HepG2 (cell line): Measurements from ENCODE around the gene RPLP2. TPM values are rescaled to one million over a fixed set of nuclear protein-coding genes. Genes with fewer than 3 reads are reported as not detected.

Experiments
- CEBPZ ChIP-seq: IDR thresholded peaks from 2 replicates; pipeline ENCODE4 v1.6.1; 2012; ENCODE audit warnings: low read length, improper control_type of control experiment
- E2F1 ChIP-seq: sonication (generic); formaldehyde crosslinking; IDR thresholded peaks from 2 replicates; pipeline ENCODE4 v1.5.0; 2020; ENCODE audit warnings: missing genetic modification reagents
- ERF ChIP-seq: IDR thresholded peaks from 2 replicates; pipeline ENCODE4 v1.6.1; 2018; ENCODE audit warnings: missing biosample characterization, missing genetic modification reagents
- FOXK2 ChIP-seq: fragments of 450-650 bp; IDR thresholded peaks from 2 replicates; pipeline ENCODE4 v1.6.1; 2016
- HNRNPH1 ChIP-seq: fragments of 200-400 bp; formaldehyde crosslinking; optimal IDR thresholded peaks from 2 replicates; pipeline ENCODE3; 2017; ENCODE audit warnings: mild to moderate bottlenecking, low read depth, low read length
- IRF9 ChIP-seq: sonication (generic); formaldehyde crosslinking; IDR thresholded peaks from 2 replicates; pipeline ENCODE4 v1.8.0; 2022; ENCODE audit warnings: missing genetic modification reagents, mild to moderate bottlenecking, borderline replicate concordance
- KDM1A ChIP-seq: IDR thresholded peaks from 2 replicates; pipeline ENCODE4 v1.6.1; 2016; ENCODE audit warnings: missing compliant biosample characterization
- KDM5A ChIP-seq: fragments of 200-600 bp; sonication (generic); IDR thresholded peaks from 2 replicates; pipeline ENCODE4 v1.7.0; 2018; ENCODE audit warnings: antibody characterized with exemption, mild to moderate bottlenecking, low read length, borderline replicate concordance
- NCOA1 ChIP-seq: sonication (generic); formaldehyde crosslinking; IDR thresholded peaks from 2 replicates; pipeline ENCODE4 v1.9.0; 2021; ENCODE audit warnings: missing genetic modification reagents
- NR2F2 ChIP-seq: IDR thresholded peaks from 2 replicates; pipeline ENCODE4 v1.6.1; 2012; ENCODE audit warnings: low read depth, inconsistent platforms, borderline replicate concordance
- PBX2 ChIP-seq: IDR thresholded peaks from 2 replicates; pipeline ENCODE4 v1.6.1; 2016; ENCODE audit warnings: control low read depth
- REPIN1 ChIP-seq: sonication (generic); formaldehyde crosslinking; IDR thresholded peaks from 2 replicates; pipeline ENCODE4 v1.8.0; 2022; ENCODE audit warnings: missing genetic modification reagents, low read depth, mild to moderate bottlenecking, borderline replicate concordance
- TEAD3 ChIP-seq: optimal IDR thresholded peaks from 2 replicates; pipeline ENCODE3; 2016; ENCODE audit warnings: borderline replicate concordance
- ZNF20 ChIP-seq: sonication (generic); formaldehyde crosslinking; IDR thresholded peaks from 2 replicates; pipeline ENCODE4 v1.4.0; 2020; ENCODE audit warnings: mild to moderate bottlenecking, moderate library complexity, missing genetic modification reagents
- ZNF501 ChIP-seq: sonication (generic); formaldehyde crosslinking; IDR thresholded peaks from 2 replicates; pipeline ENCODE4 v1.5.1; 2020; ENCODE audit warnings: mild to moderate bottlenecking, moderate library complexity, missing genetic modification reagents
- ZNF552 ChIP-seq: sonication (generic); formaldehyde crosslinking; IDR thresholded peaks from 2 replicates; pipeline ENCODE4 v1.9.0; 2022; ENCODE audit warnings: missing genetic modification reagents, mild to moderate bottlenecking, borderline replicate concordance
- ZNF629 ChIP-seq: sonication (generic); formaldehyde crosslinking; conservative IDR thresholded peaks from 2 replicates; pipeline ENCODE4 v1.5.0; 2020; ENCODE audit warnings: missing genetic modification reagents
- ZNF710 ChIP-seq: sonication (generic); formaldehyde crosslinking; IDR thresholded peaks from 2 replicates; pipeline ENCODE4 v1.5.0; 2020; ENCODE audit warnings: mild to moderate bottlenecking, missing genetic modification reagents, borderline replicate concordance
- ZNF83 ChIP-seq: sonication (generic); formaldehyde crosslinking; IDR thresholded peaks from 2 replicates; pipeline ENCODE4 v1.4.0; 2020; ENCODE audit warnings: missing genetic modification reagents, mild to moderate bottlenecking, borderline replicate concordance
- polyA plus RNA-seq, 8 experiments: library from polyadenylated mRNA; depleted of rRNA in 3 of 8; stranded (reverse) in 7 of 8; unstranded in 1 of 8; fragments of >200 nt; fragmentation: Illumina TruSeq in 4 of 8; extraction: Trizol in 4 of 8; gene quantifications; 2 replicates each; pipeline versions ENCODE4 v1.2.1 to v1.2.3, GENCODE V29; 2011 to 2016; ENCODE audit warnings: low read depth in 4 of 8, missing spikeins in 1 of 8, mixed read lengths in 1 of 8; ENCODE audit not compliant: insufficient read depth in 1 of 8
- total RNA-seq, 5 experiments: library from RNA; depleted of rRNA; stranded (reverse); fragments of >200 nt; fragmentation: Illumina TruSeq; extraction: Trizol; gene quantifications; 2 replicates each; pipeline ENCODE4 v1.2.3, GENCODE V29; 2016; ENCODE audit warnings: low read depth in 1 of 5

RPLP2 gene
- total and polyA plus RNA-seq, 2 of the 13 experiments (the other 11 are each of a cell fraction or from before 2014, with no cell fraction given): 978 to 2,106 TPM

GRCh38 chr11:810040-810567, 337 bp downstream of the RPLP2 start (continued):
- no peak for TF ChIP-seq CEBPZ
- no peak for TF ChIP-seq TEAD3
- TF ChIP-seq HNRNPH1: no peak
- no peak for TF ChIP-seq NR2F2
- 0 out of 2 replicates have a peak, but pooled peaks have one; percentile 20 for TF ChIP-seq ZNF83 (CRISPR knock-in tag)
- no peak for TF ChIP-seq ZNF629 (CRISPR knock-in tag)
- TF ChIP-seq IRF9 (CRISPR knock-in tag): peak; percentile 66; the same call in 1 of the 2 replicates
- no peak for TF ChIP-seq ZNF552 (CRISPR knock-in tag)
- TF ChIP-seq PBX2 (CRISPR knock-in tag): no peak
- TF ChIP-seq FOXK2: no peak
- no peak for TF ChIP-seq KDM1A (CRISPR knock-in tag)
- no peak for TF ChIP-seq REPIN1 (CRISPR knock-in tag)
- TF ChIP-seq ZNF710: no peak
- TF ChIP-seq ZNF20: no peak
- peak; percentile 40 for TF ChIP-seq KDM5A
- no peak for TF ChIP-seq ERF
- TF ChIP-seq NCOA1: no peak
- no peak for TF ChIP-seq ZNF501
- TF ChIP-seq E2F1 (CRISPR knock-in tag): no peak
